ENCODE measurements around the gene TAF13.

DNA sequence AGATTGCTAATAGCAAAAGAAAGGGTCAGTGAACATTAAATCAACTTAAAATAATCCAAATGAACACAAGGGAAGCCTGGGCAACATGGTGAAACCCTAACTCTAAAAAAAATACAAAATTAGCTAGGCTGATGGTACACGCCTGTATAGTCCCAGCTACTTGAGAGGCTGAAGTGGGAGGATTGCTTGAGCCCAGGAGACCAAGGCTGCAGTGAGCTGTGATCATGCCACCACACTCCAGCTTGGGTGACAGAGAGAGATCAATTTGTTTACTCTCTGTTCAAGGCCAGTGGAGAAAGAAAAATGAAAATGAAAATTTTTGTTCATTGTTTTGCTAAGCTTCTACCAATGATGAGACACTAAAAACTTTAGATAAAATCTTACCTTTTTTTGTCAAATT is 58.7 kb downstream of the TAF13 start:
- TF ChIP-seq CTCF (conservative IDR thresholded peaks at IDR 0.05; ENCODE audit: low read depth, low read length) (no peak), EZH2 (IDR thresholded peaks at IDR 0.05; ENCODE audit: borderline replicate concordance, low read depth, low read length, poor library complexity, severe bottlenecking) (no peak)
